Calu3 (cell line): Measurements from ENCODE around the gene DIPK1A. TPM values are rescaled to one million over a fixed set of nuclear protein-coding genes. Genes with fewer than 3 reads are reported as not detected.

ENCODE experiments used
- BruUV-seq: library from RNA; stranded (reverse); fragments of 400-500 nt; replicated peaks from 2 replicates; lab custom pipeline; 2021; lab: Mats Ljungman, UMichigan
- CTCF ChIA-PET: fragments of 300-600 bp; sonication (Branson Sonifier 250); formaldehyde crosslinking; loops from one replicate; lab custom pipeline; 2022; ENCODE audit warnings: antibody characterized with exemption; lab: Charles Lee
- DNase-seq: peaks from one replicate; pipeline ENCODE4 v3.0.0; 2022
- H3K27ac Mint-ChIP-seq: one replicate; pipeline ENCODE4 v1.8.0; 2022; ENCODE audit warnings: mixed read lengths; ENCODE audit not compliant: unreplicated experiment
- H3K27me3 Mint-ChIP-seq: one replicate; pipeline ENCODE4 v1.8.0; 2022; ENCODE audit warnings: mixed read lengths; ENCODE audit not compliant: unreplicated experiment
- H3K36me3 Mint-ChIP-seq: one replicate; pipeline ENCODE4 v1.8.0; 2022; ENCODE audit warnings: mild to moderate bottlenecking, moderate library complexity, mixed read lengths; ENCODE audit not compliant: insufficient read depth, unreplicated experiment
- H3K4me1 Mint-ChIP-seq: one replicate; pipeline ENCODE4 v1.8.0; 2022; ENCODE audit warnings: mild to moderate bottlenecking, low read depth, mixed read lengths; ENCODE audit not compliant: unreplicated experiment
- H3K4me3 Mint-ChIP-seq: one replicate; pipeline ENCODE4 v1.8.0; 2022; ENCODE audit warnings: mild to moderate bottlenecking, low read depth, moderate library complexity, mixed read lengths; ENCODE audit not compliant: unreplicated experiment
- H3K9me3 Mint-ChIP-seq: one replicate; pipeline ENCODE4 v1.8.0; 2022; ENCODE audit warnings: low read depth, mixed read lengths; ENCODE audit not compliant: unreplicated experiment
- intact Hi-C: fragments of 100-400 bp; cut with micrococcal nuclease; formaldehyde crosslinking; loops from one replicate; pipeline ENCODE4 v1.10.0; 2022; ENCODE audit not compliant: unreplicated experiment
- total RNA-seq: library from RNA; stranded (reverse); gene quantifications from 2 replicates; pipeline ENCODE4 v1.2.3, GENCODE V29; 2022
- TF ChIP-seq, protein P1 (sequence below): fragments of 200-600 bp; IDR thresholded peaks from one replicate; pipeline ENCODE4 v1.8.0; 2022; ENCODE audit warnings: antibody characterized with exemption; ENCODE audit not compliant: unreplicated experiment

The DIPK1A gene
- total RNA-seq, 1 experiment from 2014 or later: 4.9 TPM

DNA sequence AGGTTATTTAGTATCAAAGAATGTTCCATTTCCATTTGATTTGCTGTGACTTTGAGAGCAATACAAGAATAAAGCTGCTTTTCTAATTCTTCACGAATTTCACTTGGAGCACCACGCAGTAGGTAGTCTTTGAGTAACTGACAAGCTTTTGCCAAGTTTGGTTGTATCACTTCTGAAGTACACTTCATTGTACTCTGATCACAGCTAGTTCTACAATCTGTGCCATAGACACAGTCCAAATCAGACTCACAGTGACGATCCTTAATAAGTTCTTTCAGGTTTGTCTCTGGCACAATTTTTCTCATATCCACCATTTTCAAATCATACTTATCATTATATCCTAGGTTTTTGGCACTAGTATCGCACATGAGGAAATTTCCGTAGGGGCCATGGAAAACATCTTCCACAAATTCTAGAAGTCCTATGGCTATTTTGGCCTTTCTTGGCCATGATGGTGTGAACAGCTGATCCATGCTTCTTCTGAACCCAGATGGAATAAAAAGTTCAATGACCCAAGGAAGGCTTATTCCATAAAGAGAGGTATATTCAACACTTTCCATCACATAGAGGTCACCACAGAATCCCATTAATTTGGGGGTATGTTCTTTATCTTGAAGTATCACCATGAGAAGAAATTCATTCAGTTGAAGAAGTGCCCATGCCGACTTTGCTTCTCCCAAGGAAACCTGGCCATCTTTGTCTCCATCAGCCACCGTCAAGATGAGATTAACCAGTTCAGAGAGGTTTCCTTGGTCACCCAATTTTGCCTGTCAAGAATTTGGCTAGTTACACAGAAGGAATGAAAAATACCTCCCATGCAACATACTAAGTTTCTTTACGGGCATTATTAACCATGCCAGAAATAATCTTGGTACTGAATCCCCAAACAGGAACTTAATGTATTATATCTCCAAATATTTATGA is 117.6 kb downstream of the DIPK1A start:
- TF ChIP-seq, protein P1, sequence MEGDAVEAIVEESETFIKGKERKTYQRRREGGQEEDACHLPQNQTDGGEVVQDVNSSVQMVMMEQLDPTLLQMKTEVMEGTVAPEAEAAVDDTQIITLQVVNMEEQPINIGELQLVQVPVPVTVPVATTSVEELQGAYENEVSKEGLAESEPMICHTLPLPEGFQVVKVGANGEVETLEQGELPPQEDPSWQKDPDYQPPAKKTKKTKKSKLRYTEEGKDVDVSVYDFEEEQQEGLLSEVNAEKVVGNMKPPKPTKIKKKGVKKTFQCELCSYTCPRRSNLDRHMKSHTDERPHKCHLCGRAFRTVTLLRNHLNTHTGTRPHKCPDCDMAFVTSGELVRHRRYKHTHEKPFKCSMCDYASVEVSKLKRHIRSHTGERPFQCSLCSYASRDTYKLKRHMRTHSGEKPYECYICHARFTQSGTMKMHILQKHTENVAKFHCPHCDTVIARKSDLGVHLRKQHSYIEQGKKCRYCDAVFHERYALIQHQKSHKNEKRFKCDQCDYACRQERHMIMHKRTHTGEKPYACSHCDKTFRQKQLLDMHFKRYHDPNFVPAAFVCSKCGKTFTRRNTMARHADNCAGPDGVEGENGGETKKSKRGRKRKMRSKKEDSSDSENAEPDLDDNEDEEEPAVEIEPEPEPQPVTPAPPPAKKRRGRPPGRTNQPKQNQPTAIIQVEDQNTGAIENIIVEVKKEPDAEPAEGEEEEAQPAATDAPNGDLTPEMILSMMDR: no peak
- Mint-ChIP-seq H3K27ac (no peak overlapping the region), H3K27me3 (no peaks in the 10 kb centered on the region), H3K4me1 (peaks cover 17% of the 10 kb centered on the region), H3K9me3 (no peaks in the 10 kb centered on the region), H3K36me3 (peaks cover 55% of the 10 kb centered on the region), H3K4me3 (no peak overlapping the region)
- DNase-seq: no peak
- intact Hi-C loops: no loop called here
- BruUV-seq: no TSS peak
- CTCF ChIA-PET: no interaction called here

DNA sequence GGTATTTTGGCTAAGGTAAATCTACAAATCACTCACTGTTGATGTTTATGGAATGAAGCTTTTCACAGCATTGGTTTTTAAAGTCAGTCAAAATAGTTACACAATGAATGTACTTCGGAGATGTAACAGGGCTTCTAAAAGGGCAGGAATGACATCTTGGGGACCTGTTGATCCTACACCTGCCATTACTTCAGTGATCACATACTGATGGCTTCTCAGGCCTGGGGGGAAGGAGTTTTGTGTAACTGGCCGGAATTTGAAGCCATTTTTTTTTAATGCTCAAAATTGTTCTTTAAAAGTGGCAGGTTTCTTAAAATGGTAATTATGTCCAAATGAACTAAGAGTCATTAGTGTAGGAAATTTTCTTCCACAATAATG is 118.2 kb downstream of the DIPK1A start:
- DNase-seq: no peak
- intact Hi-C loops: no loop called here
- CTCF ChIA-PET: no interaction called here
- Mint-ChIP-seq H3K36me3 (peaks cover 61% of the 10 kb centered on the region), H3K4me3 (no peak overlapping the region), H3K9me3 (no peaks in the 10 kb centered on the region), H3K27me3 (no peaks in the 10 kb centered on the region), H3K27ac (no peak overlapping the region), H3K4me1 (peaks cover 18% of the 10 kb centered on the region)
- TF ChIP-seq, protein P1: no peak
- no TSS peak for BruUV-seq

DNA sequence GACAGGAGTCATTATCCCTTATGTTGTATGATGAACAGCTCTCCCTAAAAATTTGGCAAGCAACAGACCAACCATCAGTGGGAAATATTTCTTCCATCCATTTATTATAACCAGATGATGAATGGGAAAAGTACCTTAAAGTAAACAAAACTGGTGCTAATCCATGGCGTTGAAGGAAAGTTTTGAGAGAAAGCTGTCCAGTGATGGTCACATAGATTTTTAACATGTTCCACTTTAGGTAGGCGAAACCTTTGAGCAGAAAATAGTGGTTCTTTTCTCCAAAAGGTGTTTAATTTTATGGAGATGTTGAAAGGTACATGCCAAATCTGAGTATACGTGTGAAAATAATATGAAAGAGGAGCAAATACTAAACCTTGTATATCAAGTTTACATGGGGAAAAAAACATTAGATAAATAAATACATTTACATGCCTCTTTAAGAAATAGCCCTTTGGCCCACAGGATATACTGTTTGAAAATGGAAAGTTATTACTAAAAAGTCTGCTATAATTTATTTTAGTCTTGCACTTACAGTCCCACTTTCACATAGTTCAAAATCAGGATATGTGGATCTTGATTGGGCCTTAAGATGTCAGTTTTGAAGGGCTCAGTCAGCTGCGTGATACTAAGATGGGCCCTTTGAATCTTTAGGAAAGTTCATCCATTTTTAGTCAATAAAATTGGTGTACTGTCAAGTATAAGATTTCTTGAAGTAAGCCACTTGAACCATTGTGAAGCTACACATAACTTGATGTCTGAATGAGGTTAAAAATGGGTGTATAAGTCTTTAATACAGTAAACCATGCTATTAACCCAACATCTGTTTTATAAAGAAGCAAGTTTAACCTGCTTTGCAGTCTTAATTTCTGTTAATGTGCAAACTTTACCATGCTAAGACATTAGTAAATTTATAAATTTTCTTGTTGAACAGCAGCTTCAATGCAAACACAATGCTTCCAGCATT is 118.9 kb downstream of the DIPK1A start:
- no peak for DNase-seq
- no peak overlapping the region for H3K4me3 Mint-ChIP-seq
- intact Hi-C loops: no loop called here
- H3K9me3 Mint-ChIP-seq: no peaks in the 10 kb centered on the region
- H3K36me3 Mint-ChIP-seq: peaks cover 68% of the 10 kb centered on the region
- peaks cover 21% of the 10 kb centered on the region for H3K4me1 Mint-ChIP-seq
- no peaks in the 10 kb centered on the region for H3K27me3 Mint-ChIP-seq
- BruUV-seq: no TSS peak
- H3K27ac Mint-ChIP-seq: no peak overlapping the region
- CTCF ChIA-PET: no interaction called here
- TF ChIP-seq, protein P1: no peak

DNA sequence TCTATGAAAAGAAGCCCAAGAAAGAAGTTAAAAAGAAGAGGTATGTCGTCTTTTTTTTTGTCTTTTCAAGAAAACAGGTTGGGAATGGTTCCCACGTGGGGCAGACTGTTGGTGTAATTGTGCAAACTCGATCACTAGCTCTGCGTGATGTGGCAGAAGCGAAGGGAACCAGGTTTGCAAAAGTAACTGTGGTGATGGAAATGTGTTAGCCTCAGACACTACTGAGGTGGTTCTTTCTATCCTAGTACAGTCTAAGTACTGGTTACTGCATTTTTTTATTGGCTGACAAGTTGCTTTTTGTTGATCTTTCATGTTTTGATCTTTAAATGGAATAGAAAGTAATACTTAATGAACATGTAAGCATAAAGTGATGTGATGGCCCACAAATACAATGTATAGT is 120.7 kb downstream of the DIPK1A start:
- DNase-seq: no peak
- Mint-ChIP-seq H3K27ac (no peak overlapping the region), H3K4me1 (peaks cover 30% of the 10 kb centered on the region), H3K27me3 (no peaks in the 10 kb centered on the region), H3K9me3 (no peaks in the 10 kb centered on the region), H3K4me3 (no peak overlapping the region), H3K36me3 (peaks cover 86% of the 10 kb centered on the region)
- intact Hi-C loops: no loop called here
- TF ChIP-seq, protein P1: no peak
- no TSS peak for BruUV-seq
- CTCF ChIA-PET: no interaction called here
